ENCODE measurements around the gene PKP3.

The PKP3 gene

GRCh38 chr11:405954-406795 lies 12.2 kb downstream of the PKP3 start:
- peak overlapping the region; percentile 51 for H3K4me3 ChIP-seq (ENCODE audit: low read length)
- DNase-seq (ENCODE audit: low read depth), result no peak
- no peak for TF ChIP-seq CTCF (conservative IDR thresholded peaks at IDR 0.05; ENCODE audit: low read depth, low read length)

GRCh38 chr11:406796-407650 lies 13.0 kb downstream of the PKP3 start:
- peak overlapping the region; percentile 51 for H3K4me3 ChIP-seq (ENCODE audit: low read length)
- DNase-seq (ENCODE audit: low read depth), result no peak

GRCh38 chr11:407651-408123 lies 13.7 kb downstream of the PKP3 start:
- H3K4me3 ChIP-seq (ENCODE audit: low read length), result no peak overlapping the region
- TF ChIP-seq CTCF (conservative IDR thresholded peaks at IDR 0.05; ENCODE audit: low read depth, low read length), result no peak
- DNase-seq (ENCODE audit: low read depth), result no peak

More at GRCh38 chr11:406796-407650, 13.0 kb downstream of the PKP3 start:
- TF ChIP-seq CTCF (conservative IDR thresholded peaks at IDR 0.05; ENCODE audit: low read depth, low read length), result peak; percentile 14

- DNase-seq (ENCODE audit: low read depth), result no peak
- no peak overlapping the region for H3K4me3 ChIP-seq (ENCODE audit: low read length)
- TF ChIP-seq CTCF (conservative IDR thresholded peaks at IDR 0.05; ENCODE audit: low read depth, low read length), result no peak
Observed at GRCh38 chr11:408154-409007, 14.4 kb downstream of the PKP3 start.

GRCh38 chr11:409008-409599 lies 15.1 kb downstream of the PKP3 start:
- TF ChIP-seq CTCF (conservative IDR thresholded peaks at IDR 0.05; ENCODE audit: low read depth, low read length), result no peak
- no peak overlapping the region for H3K4me3 ChIP-seq (ENCODE audit: low read length)
- DNase-seq (ENCODE audit: low read depth), result no peak
